VCaP (cell line): ENCODE results near the gene GPR173.

Experiments used
- H3K27ac ChIP-seq: fragments of 450-650 bp; 2 replicates; pipeline ENCODE4 v1.5.1; 2017
- TF ChIP-seq, protein P1 (sequence below): fragments of 450-650 bp; conservative IDR thresholded peaks from 2 replicates; pipeline ENCODE4 v1.5.1; 2017; ENCODE audit warnings: mild to moderate bottlenecking, moderate library complexity

The GPR173 gene

DNA sequence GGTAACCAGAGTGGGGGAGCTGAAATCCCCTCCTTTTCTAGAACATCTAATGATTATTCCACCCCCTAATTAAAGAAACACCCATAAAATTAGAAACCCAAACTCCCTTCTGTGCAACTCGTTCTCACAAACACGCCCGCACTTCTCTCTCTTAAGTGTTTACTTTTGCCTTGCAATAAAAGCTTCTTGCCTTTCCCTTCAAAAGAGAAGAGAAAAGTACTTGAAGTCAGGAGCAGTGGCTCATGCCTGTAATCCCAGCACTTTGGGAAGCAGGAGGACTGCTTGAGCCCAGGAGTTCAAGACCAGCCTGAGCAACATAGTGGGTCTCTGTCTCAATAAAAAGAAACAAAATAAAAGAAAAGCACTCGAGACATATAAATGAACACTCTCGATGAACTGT is 3.6 kb upstream of the GPR173 start:
- TF ChIP-seq, protein P1, sequence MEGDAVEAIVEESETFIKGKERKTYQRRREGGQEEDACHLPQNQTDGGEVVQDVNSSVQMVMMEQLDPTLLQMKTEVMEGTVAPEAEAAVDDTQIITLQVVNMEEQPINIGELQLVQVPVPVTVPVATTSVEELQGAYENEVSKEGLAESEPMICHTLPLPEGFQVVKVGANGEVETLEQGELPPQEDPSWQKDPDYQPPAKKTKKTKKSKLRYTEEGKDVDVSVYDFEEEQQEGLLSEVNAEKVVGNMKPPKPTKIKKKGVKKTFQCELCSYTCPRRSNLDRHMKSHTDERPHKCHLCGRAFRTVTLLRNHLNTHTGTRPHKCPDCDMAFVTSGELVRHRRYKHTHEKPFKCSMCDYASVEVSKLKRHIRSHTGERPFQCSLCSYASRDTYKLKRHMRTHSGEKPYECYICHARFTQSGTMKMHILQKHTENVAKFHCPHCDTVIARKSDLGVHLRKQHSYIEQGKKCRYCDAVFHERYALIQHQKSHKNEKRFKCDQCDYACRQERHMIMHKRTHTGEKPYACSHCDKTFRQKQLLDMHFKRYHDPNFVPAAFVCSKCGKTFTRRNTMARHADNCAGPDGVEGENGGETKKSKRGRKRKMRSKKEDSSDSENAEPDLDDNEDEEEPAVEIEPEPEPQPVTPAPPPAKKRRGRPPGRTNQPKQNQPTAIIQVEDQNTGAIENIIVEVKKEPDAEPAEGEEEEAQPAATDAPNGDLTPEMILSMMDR = no peak
- H3K27ac ChIP-seq = no peak overlapping the region

DNA sequence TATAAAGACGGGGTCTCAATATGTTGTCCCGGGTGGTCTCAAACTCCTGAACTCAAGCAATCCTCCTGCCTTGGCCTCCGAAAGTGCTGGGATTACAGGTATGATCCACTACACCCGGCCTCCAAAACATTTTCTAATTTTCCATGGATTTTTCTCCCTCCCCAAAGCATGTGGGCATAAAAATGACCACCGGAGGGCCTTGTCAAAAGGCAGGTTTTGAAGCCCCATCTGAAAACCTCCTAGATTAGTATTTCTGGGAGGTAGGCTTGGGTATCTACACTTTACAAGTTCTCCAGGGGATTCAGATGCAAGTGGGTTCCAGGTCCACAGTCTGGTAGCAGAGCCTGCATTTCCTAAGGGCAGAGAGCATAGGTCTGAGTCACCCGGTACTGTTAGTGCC is 1.4 kb upstream of the GPR173 start:
- TF ChIP-seq, protein P1 = no peak; the same call in 1 of the 2 replicates
- H3K27ac ChIP-seq = no peak overlapping the region

DNA sequence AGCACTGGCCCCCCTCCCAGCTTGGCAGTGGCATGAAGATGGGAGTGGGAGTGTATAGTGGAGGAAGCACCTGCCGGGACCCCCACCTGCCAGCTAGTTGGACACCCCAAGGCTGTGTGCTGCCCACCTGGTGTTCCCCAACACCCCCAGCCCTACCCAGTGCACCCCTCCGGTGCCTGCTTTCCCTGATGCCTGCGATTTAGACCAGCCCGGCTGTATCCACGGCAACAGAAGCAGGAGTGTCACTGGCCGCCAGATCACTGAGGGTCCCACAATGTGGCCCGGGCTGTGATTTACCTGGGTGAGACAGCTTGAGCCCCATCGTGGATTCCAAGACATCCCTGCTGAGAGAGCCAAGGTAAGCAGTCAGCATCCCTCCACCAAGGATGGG is 533 bp downstream of the GPR173 start:
- TF ChIP-seq, protein P1 = no peak
- H3K27ac ChIP-seq = no peak overlapping the region

DNA sequence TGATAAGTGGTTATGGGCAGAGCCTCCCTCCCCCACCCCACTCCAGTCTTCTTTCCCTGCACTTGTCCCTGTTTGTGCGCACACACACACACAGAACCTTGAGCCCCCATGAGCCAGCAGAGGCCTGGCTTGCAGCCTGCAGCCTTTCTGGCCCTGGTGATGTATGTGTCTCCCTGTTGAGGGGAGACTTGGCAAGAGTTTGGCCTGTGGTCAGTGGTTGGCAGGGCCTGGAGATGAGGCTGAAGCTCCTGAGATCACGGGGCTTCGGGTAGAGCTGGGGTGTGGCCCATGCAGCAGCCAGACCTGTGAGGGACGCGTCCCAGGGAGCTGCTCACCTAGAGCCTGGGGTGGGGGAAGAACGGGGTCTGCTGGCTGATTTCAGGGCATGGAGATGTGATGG is 2.3 kb downstream of the GPR173 start:
- TF ChIP-seq, protein P1 = no peak
- no peak overlapping the region for H3K27ac ChIP-seq

DNA sequence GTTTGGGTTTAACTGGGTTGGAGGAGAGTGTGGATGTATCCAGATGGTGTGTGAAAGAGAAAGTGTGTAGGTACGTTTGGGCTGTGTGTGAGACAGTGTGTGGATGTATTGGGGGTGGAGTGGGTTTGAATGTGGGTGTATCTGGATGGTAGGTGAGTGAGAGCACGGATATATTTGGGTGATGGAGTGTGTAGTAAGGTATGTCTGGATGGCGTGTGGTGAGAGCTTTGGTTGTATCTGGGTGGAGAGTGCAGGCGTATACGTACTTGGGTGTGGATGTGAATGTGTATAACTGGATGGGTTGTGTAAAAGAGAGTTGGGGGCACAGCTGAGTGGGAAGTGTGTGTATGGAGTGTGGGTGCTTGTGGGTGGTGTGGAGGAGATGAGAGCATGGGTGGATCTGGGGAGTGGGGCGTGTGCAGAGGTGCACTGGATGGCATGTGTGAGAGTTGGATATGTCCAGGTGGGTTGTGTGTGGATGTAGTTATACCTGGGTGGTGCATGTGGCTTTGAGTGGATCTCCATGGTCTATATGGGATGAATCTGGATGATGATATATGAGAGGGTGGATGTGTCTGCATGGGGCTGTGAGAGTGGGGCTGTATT is 6.8 kb downstream of the GPR173 start:
- TF ChIP-seq, protein P1 = no peak
- H3K27ac ChIP-seq = no peak overlapping the region

DNA sequence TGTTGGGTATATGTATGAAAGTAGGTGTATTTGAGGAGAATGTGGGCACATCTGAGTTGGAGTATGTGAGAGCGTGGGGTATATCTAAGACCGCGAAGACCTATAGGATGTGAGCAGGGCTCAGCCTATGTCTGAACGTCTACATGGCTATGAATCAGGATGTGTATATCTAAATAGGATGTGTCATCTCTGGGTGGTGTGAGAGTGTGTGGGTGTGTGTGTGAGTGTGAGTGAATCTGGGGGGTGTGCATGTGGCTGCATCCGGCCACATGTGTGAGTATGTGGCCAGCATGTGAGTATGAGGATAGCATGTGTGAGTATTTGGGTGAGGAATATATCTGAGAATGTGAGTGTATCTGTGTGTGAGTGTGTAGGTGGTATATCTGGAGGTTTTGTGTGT is 7.7 kb downstream of the GPR173 start:
- TF ChIP-seq, protein P1 = no peak
- H3K27ac ChIP-seq = no peak overlapping the region

DNA sequence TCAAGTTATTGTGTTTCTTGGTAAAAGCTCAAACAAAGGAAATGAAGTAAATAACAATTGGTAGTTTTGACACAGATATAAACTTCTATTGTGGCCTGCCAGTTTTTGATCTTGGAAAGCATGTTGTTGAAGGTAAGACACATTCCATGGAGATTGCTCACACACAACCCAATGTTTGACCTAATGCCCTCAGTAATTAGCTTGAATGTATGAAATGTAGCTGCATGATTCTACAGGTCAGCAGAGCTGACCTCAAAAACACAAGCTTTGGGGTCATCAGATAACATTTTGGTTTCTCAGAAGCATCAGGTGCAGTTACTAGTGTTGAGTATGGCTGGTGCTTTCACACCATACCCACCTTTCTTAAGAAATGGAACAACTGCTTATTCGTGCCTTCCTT is 16.5 kb downstream of the GPR173 start:
- TF ChIP-seq, protein P1 = no peak
- no peak overlapping the region for H3K27ac ChIP-seq
